Liver (tissue), 3 donors: ENCODE data around the gene POFUT2.

Experiments used
- ATF3 ChIP-seq: IDR thresholded peaks from 2 replicates; pipeline ENCODE4 v1.6.1; 2016; ENCODE audit warnings: antibody characterized with exemption
- CTCF ChIP-seq: fragments of 150-350 bp; IDR thresholded peaks from 2 replicates; pipeline ENCODE4 v1.5.1; 2017; ENCODE audit warnings: improper control_type of control experiment, low read depth, low read length; ENCODE audit not compliant: missing input control
- EGR1 ChIP-seq, 2 donors: IDR thresholded peaks; 2 replicates each; pipeline ENCODE4 v1.6.1; 2016 to 2018; ENCODE audit warnings: antibody characterized with exemption in 2 of 2, low read depth in 2 of 2
- FOXA1 ChIP-seq: IDR thresholded peaks from 2 replicates; pipeline ENCODE4 v1.6.1; 2016; ENCODE audit warnings: antibody characterized with exemption
- JUND ChIP-seq, 2 donors: IDR thresholded peaks; 2 replicates each; pipeline ENCODE4 v1.6.1; 2016; ENCODE audit warnings: antibody characterized with exemption in 2 of 2
- RAD21 ChIP-seq, 2 donors: IDR thresholded peaks; 2 replicates each; pipeline ENCODE4 v1.6.1; 2016; ENCODE audit warnings: antibody characterized with exemption in 2 of 2, mild to moderate bottlenecking in 2 of 2
- REST ChIP-seq: IDR thresholded peaks from 2 replicates; pipeline ENCODE4 v1.6.1; 2016; ENCODE audit warnings: antibody characterized with exemption, mild to moderate bottlenecking
- RXRA ChIP-seq, 2 donors: IDR thresholded peaks; 2 replicates each; pipeline ENCODE4 v1.6.1; 2017 to 2018; ENCODE audit warnings: antibody characterized with exemption in 2 of 2, mild to moderate bottlenecking in 1 of 2
- SP1 ChIP-seq: IDR thresholded peaks from 2 replicates; pipeline ENCODE4 v1.6.1; 2018; ENCODE audit warnings: antibody characterized with exemption, mild to moderate bottlenecking
- TAF1 ChIP-seq: conservative IDR thresholded peaks from 2 replicates; pipeline ENCODE4 v1.6.1; 2016; ENCODE audit warnings: antibody characterized with exemption, mild to moderate bottlenecking
- YY1 ChIP-seq: IDR thresholded peaks from 2 replicates; pipeline ENCODE4 v1.6.1; 2016; ENCODE audit warnings: antibody characterized with exemption, mild to moderate bottlenecking
- donor health status: healthy.
- donor health status: healthy.

DNA sequence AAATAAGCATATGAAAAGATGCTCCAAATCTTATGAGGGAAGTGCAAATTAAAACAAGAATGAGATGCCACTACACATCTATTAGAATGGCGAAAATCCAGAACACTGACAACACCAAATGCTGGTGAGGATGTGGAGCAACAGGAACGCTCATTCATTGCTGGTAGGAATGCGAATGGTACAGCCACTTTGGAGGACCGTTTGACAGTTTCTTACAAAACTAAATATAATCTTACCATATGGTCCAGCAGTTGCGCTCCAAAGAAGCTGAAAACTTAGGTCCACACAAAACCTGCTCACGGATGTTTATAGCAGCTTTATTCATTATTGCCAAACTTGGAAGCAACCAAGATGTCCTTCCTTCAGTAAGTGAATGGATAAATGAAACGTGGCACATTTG, 50.3 kb downstream of the POFUT2 start:
- TF ChIP-seq TAF1, result no peak
- TF ChIP-seq SP1, result no peak
- TF ChIP-seq CTCF, result no peak
- TF ChIP-seq REST, result no peak
- no peak for TF ChIP-seq JUND (IDR thresholded peaks at IDR 0.05)
- no peak for TF ChIP-seq EGR1 (IDR thresholded peaks at IDR 0.05; ENCODE audit: low read depth in 2 of 2)
- no peak for TF ChIP-seq RXRA (IDR thresholded peaks at IDR 0.05)
- no peak for TF ChIP-seq RAD21 (IDR thresholded peaks at IDR 0.05)
- no peak for TF ChIP-seq FOXA1
- TF ChIP-seq ATF3, result no peak
- no peak for TF ChIP-seq YY1
